ENCODE results near the gene IBA57. TPM values are rescaled to one million over a fixed set of nuclear protein-coding genes. Genes with fewer than 3 reads are reported as not detected.

The IBA57 gene
- total and polyA plus RNA-seq, 2 of the 8 experiments (the other 6 are each of a cell fraction or from before 2014, with no cell fraction given) = 2.6 to 5.9 TPM

- TF ChIP-seq SP2 (IDR thresholded peaks at IDR 0.05; ENCODE audit: low read length) = no peak
- TF ChIP-seq BRCA1 (IDR thresholded peaks at IDR 0.05; ENCODE audit: low read depth, low read length) = no peak
- TF ChIP-seq BACH1 (IDR thresholded peaks at IDR 0.05; ENCODE audit: low read length) = no peak
- peak; percentile 89 for TF ChIP-seq MAX (IDR thresholded peaks at IDR 0.05)
- no peak for TF ChIP-seq MAFK (IDR thresholded peaks at IDR 0.05; ENCODE audit: low read depth, low read length)
- TF ChIP-seq EGR1 (IDR thresholded peaks at IDR 0.05; ENCODE audit: borderline replicate concordance, low read depth, low read length) = no peak
- no peak for TF ChIP-seq RXRA (IDR thresholded peaks at IDR 0.05; ENCODE audit: insufficient read depth, low read depth, low read length)
- TF ChIP-seq SUZ12 (IDR thresholded peaks at IDR 0.05; ENCODE audit: low read length) = no peak
- TF ChIP-seq SP1 (IDR thresholded peaks at IDR 0.05; ENCODE audit: low read depth, low read length) = peak; percentile 77
- TF ChIP-seq HDAC6 (IDR thresholded peaks at IDR 0.05; ENCODE audit: low read depth, low read length) = no peak
- TF ChIP-seq CBX5 (IDR thresholded peaks at IDR 0.05; ENCODE audit: low read depth, low read length) = no peak
- TF ChIP-seq CHD1 (IDR thresholded peaks at IDR 0.05; ENCODE audit: low read depth, low read length) = no peak
- TF ChIP-seq JUND (IDR thresholded peaks at IDR 0.05; ENCODE audit: low read length) = peak; percentile 97
- 0 out of 2 replicates have a peak, but pooled peaks have one; percentile 74 for TF ChIP-seq RBBP5 (IDR thresholded peaks at IDR 0.05; ENCODE audit: borderline replicate concordance, low read depth, low read length)
- TF ChIP-seq HDAC2 (IDR thresholded peaks at IDR 0.05; ENCODE audit: borderline replicate concordance in 1 of 2, low read depth in 2 of 2, low read length in 2 of 2) = no peak
- TF ChIP-seq GABPA (IDR thresholded peaks at IDR 0.05; ENCODE audit: borderline replicate concordance, insufficient read depth, low read length) = no peak
- TF ChIP-seq EZH2 (IDR thresholded peaks at IDR 0.05; ENCODE audit: low read depth, low read length, severe bottlenecking) = no peak
- no peak for TF ChIP-seq KDM5A (IDR thresholded peaks at IDR 0.05; ENCODE audit: low read length)
- TF ChIP-seq PHF8 (conservative IDR thresholded peaks at IDR 0.05; ENCODE audit: low read depth, low read length) = peak; percentile 100
- no peak for TF ChIP-seq CBX8 (IDR thresholded peaks at IDR 0.05; ENCODE audit: borderline replicate concordance, low read depth, low read length)
- TF ChIP-seq ATF2 (IDR thresholded peaks at IDR 0.05; ENCODE audit: low read length) = peak; percentile 67; the same call in 1 of the 2 replicates
- peak in 1 of 2 experiments; percentile 99; a peak in 2 of 3 replicates for TF ChIP-seq POLR2A (IDR thresholded peaks at IDR 0.05; ENCODE audit: control extremely low read depth in 1 of 2, low read depth in 2 of 2, low read length in 2 of 2)
- TF ChIP-seq BCL11A (IDR thresholded peaks at IDR 0.05; ENCODE audit: low read depth in 2 of 2, low read length in 2 of 2) = no peak
These were observed at the start of gene IBA57 (continued) for GRCh38 chr1:228165372-228166169.
